HepG2 (cell line): Measurements from ENCODE around the gene CYCS. TPM values are rescaled to one million over a fixed set of nuclear protein-coding genes. Genes with fewer than 3 reads are reported as not detected.
A peak's percentile ranks its signal among the peaks of the same experiment; 100 is the strongest.

Source experiments
- ATRX ChIP-seq: sonication (generic); formaldehyde crosslinking; IDR thresholded peaks from 2 replicates; pipeline ENCODE4 v1.4.0; 2020; ENCODE audit warnings: missing genetic modification reagents, borderline replicate concordance
- CENPBD1 ChIP-seq: sonication (generic); formaldehyde crosslinking; IDR thresholded peaks from 2 replicates; pipeline ENCODE4 v1.8.0; 2022; ENCODE audit warnings: missing genetic modification reagents, low read depth, mild to moderate bottlenecking, borderline replicate concordance
- ESRRA ChIP-seq: sonication (generic); formaldehyde crosslinking; IDR thresholded peaks from 2 replicates; pipeline ENCODE4 v1.5.1; 2020; ENCODE audit warnings: mild to moderate bottlenecking, low read depth, missing genetic modification reagents
- FIP1L1 ChIP-seq: fragments of 200-400 bp; formaldehyde crosslinking; IDR thresholded peaks from 2 replicates; pipeline ENCODE4 v1.6.1; 2018; ENCODE audit warnings: low read depth, mild to moderate bottlenecking, low read length, moderate library complexity, borderline replicate concordance; ENCODE audit not compliant: insufficient read depth
- FOXK2 ChIP-seq: fragments of 450-650 bp; IDR thresholded peaks from 2 replicates; pipeline ENCODE4 v1.6.1; 2016
- HDAC2 ChIP-seq: sonication (generic); formaldehyde crosslinking; IDR thresholded peaks from 2 replicates; pipeline ENCODE4 v1.4.0; 2020; ENCODE audit warnings: missing genetic modification reagents
- JUND ChIP-seq: sonication (generic); formaldehyde crosslinking; IDR thresholded peaks from 2 replicates; pipeline ENCODE4 v1.8.0; 2022; ENCODE audit warnings: mild to moderate bottlenecking, missing genetic modification reagents
- KDM3A ChIP-seq: IDR thresholded peaks from 2 replicates; pipeline ENCODE4 v1.6.1; 2018; ENCODE audit warnings: low read depth, missing compliant biosample characterization
- MATR3 ChIP-seq: sonication (generic); formaldehyde crosslinking; IDR thresholded peaks from 2 replicates; pipeline ENCODE4 v1.4.0; 2020; ENCODE audit warnings: missing genetic modification reagents
- RERE ChIP-seq: IDR thresholded peaks from 2 replicates; pipeline ENCODE4 v1.6.1; 2016; ENCODE audit warnings: low read depth, missing genetic modification reagents, missing compliant biosample characterization
- SPEN ChIP-seq: sonication (generic); formaldehyde crosslinking; IDR thresholded peaks from 2 replicates; pipeline ENCODE4 v1.5.1; 2020; ENCODE audit warnings: low read depth, mild to moderate bottlenecking, missing genetic modification reagents
- TBX2 ChIP-seq: sonication (generic); formaldehyde crosslinking; IDR thresholded peaks from 2 replicates; pipeline ENCODE4 v1.5.0; 2020; ENCODE audit warnings: missing genetic modification reagents, mild to moderate bottlenecking, borderline replicate concordance
- ZMAT5 ChIP-seq: sonication (generic); formaldehyde crosslinking; IDR thresholded peaks from 2 replicates; pipeline ENCODE4 v1.5.0; 2020; ENCODE audit warnings: mild to moderate bottlenecking, low read depth, missing genetic modification reagents, borderline replicate concordance
- ZNF225 ChIP-seq: sonication (generic); formaldehyde crosslinking; IDR thresholded peaks from 2 replicates; pipeline ENCODE4 v1.4.0; 2020; ENCODE audit warnings: mild to moderate bottlenecking, missing genetic modification reagents
- ZNF512B ChIP-seq: sonication (generic); formaldehyde crosslinking; IDR thresholded peaks from 2 replicates; pipeline ENCODE4 v1.5.1; 2020; ENCODE audit warnings: missing genetic modification reagents, mild to moderate bottlenecking, borderline replicate concordance
- ZNF615 ChIP-seq: sonication (generic); formaldehyde crosslinking; IDR thresholded peaks from 2 replicates; pipeline ENCODE4 v1.5.0; 2020; ENCODE audit warnings: mild to moderate bottlenecking, missing genetic modification reagents, borderline replicate concordance
- ZNF841 ChIP-seq: sonication (generic); formaldehyde crosslinking; IDR thresholded peaks from 2 replicates; pipeline ENCODE4 v1.8.1; 2023; ENCODE audit warnings: missing genetic modification reagents, borderline replicate concordance
- polyA plus RNA-seq, 8 experiments: library from polyadenylated mRNA; depleted of rRNA in 3 of 8; stranded (reverse) in 7 of 8; unstranded in 1 of 8; fragments of >200 nt; fragmentation: Illumina TruSeq in 4 of 8; extraction: Trizol in 4 of 8; gene quantifications; 2 replicates each; pipeline versions ENCODE4 v1.2.1 to v1.2.3, GENCODE V29; 2011 to 2016; ENCODE audit warnings: low read depth in 4 of 8, missing spikeins in 1 of 8, mixed read lengths in 1 of 8; ENCODE audit not compliant: insufficient read depth in 1 of 8
- total RNA-seq, 5 experiments: library from RNA; depleted of rRNA; stranded (reverse); fragments of >200 nt; fragmentation: Illumina TruSeq; extraction: Trizol; gene quantifications; 2 replicates each; pipeline ENCODE4 v1.2.3, GENCODE V29; 2016; ENCODE audit warnings: low read depth in 1 of 5

CYCS gene
- total and polyA plus RNA-seq, 2 of the 13 experiments (the other 11 are each of a cell fraction or from before 2014, with no cell fraction given) = 35.9 to 202 TPM

- TF ChIP-seq ESRRA (CRISPR knock-in tag) = peak; percentile 97
- no peak for TF ChIP-seq CENPBD1
- TF ChIP-seq FIP1L1 = no peak
- TF ChIP-seq KDM3A = peak; percentile 92
- no peak for TF ChIP-seq MATR3
- TF ChIP-seq ZNF841 (CRISPR knock-in tag) = peak; percentile 6; the same call in 1 of the 2 replicates
- peak; percentile 91; the same call in 1 of the 2 replicates for TF ChIP-seq ZNF225
- TF ChIP-seq ZNF615 (CRISPR knock-in tag) = no peak
- peak; percentile 100 for TF ChIP-seq SPEN (CRISPR knock-in tag)
- TF ChIP-seq JUND = peak; percentile 98
- peak; percentile 79; the same call in 1 of the 2 replicates for TF ChIP-seq ZNF512B (CRISPR knock-in tag)
- no peak for TF ChIP-seq FOXK2
- TF ChIP-seq HDAC2 (CRISPR knock-in tag) = peak; percentile 92
- peak; percentile 96 for TF ChIP-seq TBX2 (CRISPR knock-in tag)
- no peak for TF ChIP-seq ATRX (CRISPR knock-in tag)
- 0 out of 2 replicates have a peak, but pooled peaks have one; percentile 16 for TF ChIP-seq RERE
- TF ChIP-seq ZMAT5 = no peak
Observed at GRCh38 chr7:25125137-25125946, at the start of gene CYCS (continued).
